GM12872 (cell line): Measurements from ENCODE around the gene LYPD3.

Source experiments
- TF ChIP-seq, protein P1 (sequence below): IDR thresholded peaks from 3 replicates; pipeline ENCODE4 v1.5.1; 2011; ENCODE audit warnings: low read depth, mild to moderate bottlenecking, low read length, moderate library complexity; ENCODE audit not compliant: insufficient read depth

LYPD3 gene

GRCh38 chr19:43468354-43469159 is 3.1 kb upstream of the LYPD3 start:
- TF ChIP-seq, protein P1, sequence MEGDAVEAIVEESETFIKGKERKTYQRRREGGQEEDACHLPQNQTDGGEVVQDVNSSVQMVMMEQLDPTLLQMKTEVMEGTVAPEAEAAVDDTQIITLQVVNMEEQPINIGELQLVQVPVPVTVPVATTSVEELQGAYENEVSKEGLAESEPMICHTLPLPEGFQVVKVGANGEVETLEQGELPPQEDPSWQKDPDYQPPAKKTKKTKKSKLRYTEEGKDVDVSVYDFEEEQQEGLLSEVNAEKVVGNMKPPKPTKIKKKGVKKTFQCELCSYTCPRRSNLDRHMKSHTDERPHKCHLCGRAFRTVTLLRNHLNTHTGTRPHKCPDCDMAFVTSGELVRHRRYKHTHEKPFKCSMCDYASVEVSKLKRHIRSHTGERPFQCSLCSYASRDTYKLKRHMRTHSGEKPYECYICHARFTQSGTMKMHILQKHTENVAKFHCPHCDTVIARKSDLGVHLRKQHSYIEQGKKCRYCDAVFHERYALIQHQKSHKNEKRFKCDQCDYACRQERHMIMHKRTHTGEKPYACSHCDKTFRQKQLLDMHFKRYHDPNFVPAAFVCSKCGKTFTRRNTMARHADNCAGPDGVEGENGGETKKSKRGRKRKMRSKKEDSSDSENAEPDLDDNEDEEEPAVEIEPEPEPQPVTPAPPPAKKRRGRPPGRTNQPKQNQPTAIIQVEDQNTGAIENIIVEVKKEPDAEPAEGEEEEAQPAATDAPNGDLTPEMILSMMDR: no peak

GRCh38 chr19:43467730-43468129 is 2.3 kb upstream of the LYPD3 start:
- TF ChIP-seq, protein P1: no peak

DNA sequence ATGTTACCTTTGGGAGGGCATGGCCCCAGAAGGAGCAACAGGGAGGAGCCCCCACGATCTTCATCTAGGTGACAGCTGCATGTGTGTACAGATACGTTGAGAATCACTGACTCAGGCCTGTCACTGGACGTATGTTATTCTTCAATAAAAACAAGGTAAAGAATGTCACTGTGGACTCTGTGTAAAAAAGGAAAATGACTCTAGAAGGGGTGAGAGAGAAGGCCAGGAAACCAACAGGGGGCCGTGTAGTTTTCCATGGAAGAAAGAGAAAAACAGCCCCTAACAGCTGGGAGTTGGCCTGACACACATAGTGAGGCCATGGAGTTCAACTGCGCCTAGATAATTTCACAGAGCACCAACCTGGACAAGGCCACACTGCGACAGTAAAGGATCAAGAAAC is 1.9 kb upstream of the LYPD3 start:
- TF ChIP-seq, protein P1: no peak

DNA sequence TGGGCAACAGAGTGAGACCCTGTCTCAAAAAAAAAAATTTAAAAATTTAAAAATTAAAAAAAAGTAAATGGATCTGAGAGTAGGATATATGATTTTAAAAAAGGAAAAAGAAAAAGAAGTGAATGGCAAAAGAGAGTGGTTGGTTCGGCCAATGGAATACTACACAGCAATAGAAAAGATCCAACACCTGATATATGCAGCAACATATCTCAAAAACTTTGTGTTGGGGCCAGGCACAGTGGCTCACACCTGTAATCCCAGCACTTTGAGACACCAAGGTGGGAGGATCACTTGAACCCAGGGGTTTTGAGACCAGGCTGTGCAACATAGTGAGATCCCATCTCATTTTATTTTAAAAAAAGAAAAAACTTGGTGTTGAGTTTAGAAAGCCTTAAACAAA is 1.4 kb upstream of the LYPD3 start:
- TF ChIP-seq, protein P1: no peak

- TF ChIP-seq, protein P1: no peak
Observed at GRCh38 chr19:43464134-43464775, 1.2 kb downstream of the LYPD3 start.

GRCh38 chr19:43463381-43464133 is 1.9 kb downstream of the LYPD3 start:
- TF ChIP-seq, protein P1: no peak

GRCh38 chr19:43462785-43463380 is 2.5 kb downstream of the LYPD3 start:
- TF ChIP-seq, protein P1: no peak
